Activated CD8-positive, alpha-beta memory T cell treated with anti-CD3 and anti-CD28 coated beads for 1 hour (primary cell): Measurements from ENCODE around the gene NOL3.

Source experiments
- DNase-seq, 2 donors: peaks; one replicate each; pipeline ENCODE4 v3.0.0-alpha.2; 2020; ENCODE audit warnings: low read depth in 1 of 2; ENCODE audit errors: extremely low read depth in 1 of 2

NOL3 gene

GRCh38 chr16:67154578-67155294 is 15.6 kb upstream of the NOL3 start:
- DNase-seq = no peak

- peak; percentile 36 to 73 for DNase-seq
These were observed 14.8 kb upstream of the NOL3 start for GRCh38 chr16:67155295-67156142.

DNA sequence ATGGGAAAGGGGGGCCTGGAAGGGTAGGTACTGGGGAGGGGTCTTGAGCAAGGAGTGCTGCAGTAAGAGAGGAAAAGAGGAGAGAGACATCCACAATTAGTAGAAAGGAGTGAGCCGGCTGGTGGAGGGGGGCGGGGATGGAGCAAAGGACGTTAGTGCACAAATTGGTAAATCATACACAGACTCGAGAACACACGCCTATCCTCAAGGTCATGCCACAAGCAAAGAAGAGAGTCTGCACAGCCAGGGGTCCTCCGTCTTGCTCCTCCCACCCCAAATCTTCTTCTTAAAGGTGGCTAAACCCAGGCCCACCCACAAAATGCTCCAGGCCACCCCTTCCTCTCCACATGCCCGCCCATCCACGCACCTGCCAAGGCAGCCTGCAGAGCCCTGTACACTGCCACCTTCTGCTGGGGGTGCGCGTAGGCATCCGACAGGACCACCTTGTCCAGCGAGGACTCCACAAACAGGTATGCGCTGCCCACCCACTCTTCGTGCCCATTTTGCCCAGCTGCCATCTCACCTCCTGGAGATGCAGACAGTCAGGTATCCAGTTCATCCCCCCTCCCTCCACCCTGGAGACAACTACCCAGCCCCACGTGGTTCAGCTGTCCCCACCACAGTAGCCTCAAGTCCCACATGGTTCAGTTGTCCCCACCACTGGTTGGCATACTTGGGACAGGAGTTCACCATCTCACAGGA is 14.0 kb upstream of the NOL3 start:
- DNase-seq = no peak

GRCh38 chr16:67157106-67157748 is 13.1 kb upstream of the NOL3 start:
- no peak for DNase-seq

DNA sequence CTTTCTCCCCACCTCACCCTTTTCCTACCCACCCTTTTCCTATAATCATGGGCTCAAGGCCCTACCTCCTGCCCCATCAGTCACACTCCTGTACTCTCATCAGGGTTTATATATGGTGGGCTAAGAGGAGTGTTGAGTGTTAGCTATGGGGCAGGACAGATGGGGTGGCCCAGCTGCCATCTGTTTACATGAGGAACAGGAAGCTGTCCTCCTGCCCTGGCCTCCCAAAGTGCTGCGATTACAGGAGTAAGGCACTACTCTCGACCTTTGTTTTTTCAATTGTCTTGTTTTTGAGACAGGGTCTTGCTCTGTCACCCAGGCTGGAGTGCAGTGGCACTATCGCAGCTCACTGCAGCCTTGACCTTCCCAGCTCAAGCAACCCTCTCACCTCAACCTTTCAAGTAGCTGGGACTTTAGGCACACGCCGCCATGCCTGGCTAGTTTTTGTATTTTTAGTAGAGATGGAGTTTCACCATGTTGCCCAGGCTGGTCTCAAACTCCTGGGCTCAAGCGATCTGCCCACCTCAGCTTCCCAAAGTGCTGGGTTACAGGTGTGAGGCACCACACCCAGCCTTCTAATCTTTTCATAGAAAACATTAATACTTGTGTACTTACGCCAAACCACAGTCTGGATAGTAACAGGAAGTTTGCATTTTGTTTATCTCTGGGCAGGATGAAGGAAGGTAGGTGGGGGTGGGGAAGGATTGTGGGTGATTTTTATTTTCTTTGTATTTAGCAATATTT is 12.3 kb upstream of the NOL3 start:
- DNase-seq = no peak

GRCh38 chr16:67158637-67159600 is 11.4 kb upstream of the NOL3 start:
- peak; percentile 32 to 64 for DNase-seq

DNA sequence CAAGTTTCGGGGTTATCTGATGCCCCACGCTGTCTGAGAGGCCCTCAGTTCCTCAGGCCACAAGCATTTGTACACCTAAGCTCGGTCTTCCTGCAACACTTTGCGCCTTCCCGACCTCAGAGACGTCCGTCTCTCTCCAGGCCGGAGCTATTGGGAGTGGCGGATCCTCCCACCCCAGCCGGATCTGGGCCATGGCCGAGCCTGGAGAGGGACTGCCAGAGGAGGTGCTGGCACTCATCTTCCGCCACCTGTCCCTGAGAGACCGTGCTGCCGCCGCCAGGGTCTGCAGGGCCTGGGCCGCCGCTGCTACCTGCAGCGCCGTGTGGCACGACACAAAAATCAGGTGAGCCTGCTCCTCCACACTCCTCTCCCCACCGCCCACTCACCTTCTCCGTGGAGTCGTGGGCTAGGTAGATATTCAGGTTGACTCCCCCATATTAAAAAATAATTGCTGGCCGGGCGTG is 8.7 kb upstream of the NOL3 start:
- DNase-seq = no peak

DNA sequence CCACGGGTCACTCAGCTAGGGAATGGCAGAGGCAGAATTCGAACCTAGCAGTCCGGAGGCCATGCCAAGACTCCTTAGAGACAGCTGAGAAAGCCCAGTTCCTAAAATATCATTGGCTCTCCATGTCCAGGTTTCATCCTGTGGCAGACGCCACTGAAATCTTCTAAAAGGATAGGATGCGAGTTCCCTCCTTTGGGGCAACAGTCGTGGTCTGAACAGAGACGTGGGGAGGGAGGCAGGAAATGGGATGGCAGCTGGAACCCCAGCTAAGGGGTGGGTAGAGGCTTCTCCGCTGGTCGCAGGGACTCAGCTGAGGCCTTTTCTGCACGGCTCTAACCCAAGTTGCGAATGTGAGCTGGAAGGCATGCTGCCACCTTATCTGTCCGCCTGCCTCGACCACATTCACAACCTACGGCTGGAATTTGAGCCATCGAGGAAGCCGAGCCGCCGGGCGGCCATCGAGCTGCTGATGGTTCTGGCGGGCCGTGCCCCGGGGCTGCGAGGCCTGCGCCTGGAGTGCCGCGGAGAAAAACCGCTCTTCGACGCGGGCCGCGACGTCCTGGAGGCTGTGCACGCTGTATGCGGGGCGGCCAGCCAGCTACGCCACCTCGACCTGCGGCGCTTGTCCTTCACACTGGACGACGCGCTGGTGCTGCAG is 7.7 kb upstream of the NOL3 start:
- no peak for DNase-seq

GRCh38 chr16:67163164-67163998 is 7.0 kb upstream of the NOL3 start:
- DNase-seq = no peak

DNA sequence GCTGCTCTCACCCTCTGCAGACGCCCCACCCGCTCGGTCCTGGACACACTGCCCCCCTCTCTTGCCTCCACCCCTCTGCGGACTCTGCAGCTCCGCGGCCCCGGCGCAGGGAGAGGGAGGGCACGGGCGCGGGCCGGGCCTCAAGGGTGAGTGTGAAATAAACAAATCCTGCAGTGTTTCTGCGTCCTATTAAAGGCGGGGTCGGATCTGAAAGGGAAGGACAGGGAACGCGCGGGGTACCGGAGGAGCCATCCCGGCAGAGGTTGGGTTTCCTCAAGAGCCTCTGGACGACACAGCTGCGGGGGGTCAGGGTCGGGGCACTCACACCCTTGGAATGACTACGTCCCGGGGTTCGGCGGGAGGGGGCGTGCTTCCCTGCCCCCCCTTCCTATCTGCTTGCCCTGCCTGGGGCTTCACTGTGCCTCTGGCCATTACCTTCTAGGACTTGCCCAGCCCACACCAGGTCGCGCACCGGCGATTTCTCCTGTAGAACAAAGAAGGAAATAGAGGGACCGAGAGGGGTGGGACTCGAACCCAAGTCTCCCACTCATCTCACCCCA is 6.3 kb upstream of the NOL3 start:
- no peak for DNase-seq

- no peak for DNase-seq
These were observed 5.7 kb upstream of the NOL3 start, which contains the start of gene HSF4 for GRCh38 chr16:67164599-67165061. Gene HSF4, plus strand, starts transcription at chr16:67164745. Its CDS starts 67 bp downstream, at chr16:67164812.

DNA sequence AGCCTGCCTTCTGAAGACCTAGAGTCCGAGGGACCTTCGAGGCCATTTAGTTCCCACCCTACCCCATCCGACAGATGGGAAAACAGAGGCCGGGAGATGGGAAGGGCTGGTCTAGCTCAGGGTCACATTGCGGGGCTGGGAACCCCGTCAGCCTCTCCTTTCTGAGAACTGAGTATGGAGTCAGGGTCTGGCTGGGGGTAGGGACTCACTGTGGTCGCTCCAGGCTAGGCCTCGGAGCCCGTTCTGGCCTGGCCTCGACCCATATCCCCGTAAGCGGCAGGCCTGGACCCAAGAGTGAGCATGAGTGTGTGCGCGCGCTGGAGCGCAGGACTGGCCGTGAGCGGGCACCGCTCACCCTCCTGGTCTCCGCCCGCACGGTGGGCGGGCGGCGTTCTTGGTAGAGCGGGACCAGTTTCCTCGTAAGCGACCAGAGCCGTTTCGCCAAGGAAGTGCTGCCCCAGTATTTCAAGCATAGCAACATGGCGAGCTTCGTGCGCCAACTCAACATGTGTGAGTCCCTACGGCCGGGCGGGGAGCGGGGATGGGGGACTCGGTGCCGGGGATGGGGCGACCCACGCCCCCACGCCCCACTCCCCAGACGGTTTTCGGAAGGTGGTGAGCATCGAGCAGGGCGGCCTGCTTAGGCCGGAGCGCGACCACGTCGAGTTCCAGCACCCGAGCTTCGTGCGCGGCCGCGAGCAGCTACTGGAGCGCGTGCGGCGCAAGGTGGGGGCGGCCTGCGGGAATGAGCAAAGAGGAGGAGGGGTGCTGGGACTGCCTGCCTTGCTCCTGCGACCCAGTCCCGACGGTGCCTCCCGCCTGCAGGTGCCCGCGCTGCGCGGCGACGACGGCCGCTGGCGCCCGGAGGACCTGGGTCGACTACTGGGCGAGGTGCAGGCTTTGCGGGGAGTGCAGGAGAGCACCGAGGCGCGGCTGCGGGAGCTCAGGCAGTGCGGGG is 4.9 kb upstream of the NOL3 start:
- no peak for DNase-seq

- no peak for DNase-seq
These were observed 4.2 kb upstream of the NOL3 start for GRCh38 chr16:67166110-67166547.

GRCh38 chr16:67166598-67167168 is 3.7 kb upstream of the NOL3 start:
- no peak for DNase-seq

DNA sequence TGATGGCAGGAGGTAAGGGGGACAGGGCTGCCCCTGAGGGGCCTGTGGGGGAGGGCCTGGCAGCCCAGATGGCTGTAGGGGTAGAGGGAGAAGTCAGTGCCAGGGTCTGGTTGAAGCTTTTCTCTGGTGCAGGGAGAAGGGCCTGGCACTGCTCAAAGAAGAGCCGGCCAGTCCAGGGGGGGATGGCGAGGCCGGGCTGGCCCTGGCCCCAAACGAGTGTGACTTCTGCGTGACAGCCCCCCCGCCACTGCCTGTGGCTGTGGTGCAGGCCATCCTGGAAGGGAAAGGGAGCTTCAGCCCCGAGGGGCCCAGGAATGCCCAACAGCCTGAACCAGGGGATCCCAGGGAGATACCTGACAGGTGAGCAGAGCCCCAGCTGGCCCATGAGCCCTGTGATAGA is 2.8 kb upstream of the NOL3 start:
- DNase-seq = no peak

- DNase-seq = no peak
These were observed 1.3 kb upstream of the NOL3 start for GRCh38 chr16:67169011-67169451.
